HG02938 (cell line): ENCODE measurements around the gene XXYLT1.
"Not testable (repeated sequence)": the region's sequence is repeated elsewhere in the genome, so short reads cannot be mapped to it uniquely, and the experiment has no call there.

ENCODE experiments used
- ATAC-seq: cut with Tn5 transposase; IDR thresholded peaks from one replicate; pipeline ENCODE4 v1.9.1; 2021; ENCODE audit warnings: mild to moderate bottlenecking, moderate library complexity; ENCODE audit not compliant: unreplicated experiment

XXYLT1 gene

GRCh38 chr3:195050296-195050695, 220.7 kb downstream of the XXYLT1 start:
- not testable (repeated sequence) for ATAC-seq

DNA sequence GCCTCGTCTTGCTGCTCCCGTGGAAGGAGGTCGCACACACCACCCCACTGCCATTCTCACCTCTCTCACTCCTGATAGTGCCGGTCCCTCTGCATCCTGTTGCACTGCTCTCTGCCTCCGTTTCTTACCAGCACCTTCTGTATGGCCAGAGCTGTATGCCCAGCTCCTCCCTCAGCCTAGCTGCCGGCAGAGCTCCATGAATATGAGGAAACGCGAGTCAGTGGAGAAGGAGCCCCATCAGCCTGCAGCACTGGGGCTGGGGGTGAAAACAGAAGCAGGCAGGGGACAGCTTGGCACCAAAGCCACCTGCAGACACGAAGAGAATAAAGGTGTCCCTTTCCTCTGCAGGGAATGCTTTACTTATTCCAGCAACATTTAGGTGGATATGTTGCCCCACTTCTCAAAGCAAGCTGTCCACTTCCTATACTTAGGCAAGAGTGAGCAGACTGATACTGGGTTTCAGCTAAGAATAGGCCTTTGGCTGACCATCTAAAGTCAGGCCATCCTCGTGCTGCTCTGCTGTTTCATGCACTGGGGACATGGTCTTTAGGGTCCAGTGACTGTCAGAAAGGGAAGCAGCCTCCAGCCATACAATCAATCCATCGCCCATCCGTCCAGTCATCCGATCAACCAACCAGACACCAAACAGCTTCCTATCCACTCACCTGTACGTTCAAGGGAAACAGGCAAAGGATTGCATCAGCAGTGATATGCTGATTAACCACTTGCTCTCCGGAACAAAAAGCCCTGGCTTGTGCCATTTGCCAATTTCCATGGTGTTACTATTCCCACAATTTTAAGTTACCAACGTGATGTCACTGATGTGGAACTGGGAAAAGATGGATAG, 222.7 kb downstream of the XXYLT1 start:
- ATAC-seq = no peak

- no peak for ATAC-seq
These were observed 223.4 kb downstream of the XXYLT1 start for GRCh38 chr3:195047536-195047935.

DNA sequence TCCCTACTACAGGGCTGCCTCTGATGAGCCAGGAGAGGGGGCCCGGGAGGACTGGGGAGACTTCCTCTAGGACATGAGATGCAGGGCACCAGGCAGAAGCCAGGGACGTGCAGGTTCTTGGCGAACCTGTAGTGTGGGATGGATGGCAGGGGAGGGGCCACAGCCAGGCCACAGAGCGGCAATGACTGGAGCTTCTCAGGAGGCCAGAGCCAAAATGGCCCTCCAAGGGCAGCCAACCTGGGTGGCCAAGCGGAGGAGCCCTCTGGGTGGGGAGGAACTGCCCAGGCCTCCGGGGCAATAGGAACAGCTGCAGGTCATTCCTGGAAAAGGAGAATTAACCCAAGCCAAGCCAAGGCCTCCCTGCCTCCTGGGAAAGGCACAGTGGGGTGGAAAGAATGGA, 224.5 kb downstream of the XXYLT1 start:
- no peak for ATAC-seq

- no peak for ATAC-seq
These were observed 225.3 kb downstream of the XXYLT1 start for GRCh38 chr3:195045481-195046210.

DNA sequence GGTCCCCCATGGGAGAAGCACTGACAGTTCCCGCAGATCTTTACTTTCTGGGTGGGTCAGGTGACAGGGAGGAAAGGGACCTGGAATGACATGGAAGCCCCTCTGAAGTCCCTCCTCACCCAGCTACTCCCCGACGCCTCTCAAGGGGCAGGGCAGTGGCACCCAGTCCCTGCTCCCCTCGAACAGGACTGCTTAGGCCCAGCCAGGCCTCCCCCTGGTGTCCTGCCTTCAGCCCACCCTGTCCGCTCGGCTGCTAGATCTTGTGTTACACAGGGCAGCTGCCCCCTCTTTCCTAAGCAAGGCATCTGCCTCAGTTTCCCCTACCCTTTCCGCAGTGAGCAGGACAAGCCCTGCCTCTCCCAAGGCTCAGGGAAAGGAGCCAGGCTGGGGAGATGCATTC, 226.5 kb downstream of the XXYLT1 start:
- ATAC-seq = no peak

- no peak for ATAC-seq
These were observed 227.2 kb downstream of the XXYLT1 start for GRCh38 chr3:195043607-195044339.

DNA sequence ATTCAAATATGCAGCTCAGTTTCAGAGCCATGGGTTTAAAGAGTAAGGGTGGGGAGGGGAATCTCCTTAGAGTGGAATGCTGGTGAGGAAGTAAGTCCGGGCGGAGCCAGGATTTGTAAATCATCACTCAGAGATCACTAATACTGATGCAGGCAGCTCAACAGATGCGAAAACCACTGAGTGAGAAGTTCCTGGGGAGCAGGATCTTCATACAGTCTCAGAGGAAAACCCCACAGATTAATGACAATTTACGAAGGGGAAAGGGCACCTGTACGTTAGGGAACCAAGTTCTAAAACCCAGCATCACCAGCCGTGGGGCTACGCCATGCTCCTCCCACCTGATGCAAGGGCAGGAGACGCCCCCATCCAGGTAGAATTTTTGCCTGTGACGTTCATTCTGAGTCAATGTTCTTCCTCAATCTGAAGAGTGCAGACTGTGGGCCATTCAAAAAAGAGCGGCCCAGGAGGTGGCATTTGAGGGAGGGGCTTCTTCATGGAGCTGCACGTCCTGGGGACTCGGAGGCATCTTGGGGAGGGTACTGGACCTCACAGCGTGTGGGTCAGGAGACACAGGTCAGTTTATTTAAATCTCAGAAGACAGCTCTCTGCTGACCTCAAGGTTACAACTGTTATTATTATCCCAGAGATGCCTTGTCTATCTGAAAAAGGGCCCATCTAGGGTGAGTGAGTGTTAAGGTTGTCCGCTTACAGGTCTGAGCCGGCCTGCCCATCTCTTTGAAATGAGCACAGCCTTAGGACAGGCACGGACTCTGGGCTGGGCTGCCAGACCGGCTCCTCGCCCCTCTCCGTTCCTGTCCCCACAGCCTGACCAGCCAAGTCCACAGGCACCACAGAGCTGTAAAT, 228.0 kb downstream of the XXYLT1 start:
- no peak for ATAC-seq

DNA sequence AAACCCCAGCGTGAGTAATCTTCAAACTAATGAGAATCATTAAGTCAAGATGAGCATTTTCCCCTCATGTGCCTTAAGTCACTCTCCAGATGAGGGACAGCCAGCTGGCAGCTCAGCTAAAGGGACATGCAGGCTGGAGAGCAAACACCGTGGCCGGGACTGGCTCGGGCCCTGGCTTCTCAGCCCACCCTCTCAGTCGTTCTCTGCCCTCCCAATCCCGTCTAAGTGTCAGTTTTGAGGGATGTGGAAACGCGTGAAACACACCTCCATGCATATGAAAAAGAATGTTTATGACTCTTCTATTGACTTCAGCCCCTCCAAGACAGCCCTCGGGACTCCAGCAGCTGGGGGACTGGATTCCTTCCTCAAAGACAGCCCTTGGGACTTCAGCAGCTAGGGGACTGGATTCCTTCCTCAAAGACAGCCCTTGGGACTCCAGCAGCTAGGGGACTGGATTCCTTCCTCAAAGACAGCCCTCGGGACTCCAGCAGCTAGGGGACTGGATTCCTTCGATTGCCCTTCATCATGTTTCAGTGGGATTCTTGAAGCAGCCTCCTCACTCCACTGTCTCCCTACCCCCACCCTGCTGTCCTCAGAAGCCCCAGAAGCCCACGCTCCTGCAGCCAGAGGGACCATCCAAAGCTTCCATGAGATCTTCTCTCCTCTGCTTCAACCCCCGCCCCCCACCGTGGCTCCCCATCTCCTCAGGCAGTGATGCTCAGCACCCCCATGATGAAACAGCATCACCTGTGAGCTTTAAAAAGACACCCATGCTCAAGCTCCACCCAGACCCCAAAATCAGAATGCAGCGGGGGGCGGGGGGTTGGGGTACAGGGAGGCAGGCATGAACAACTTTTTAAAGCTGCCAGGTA, 228.9 kb downstream of the XXYLT1 start:
- ATAC-seq = no peak

GRCh38 chr3:195040773-195041520, 230.0 kb downstream of the XXYLT1 start:
- no peak for ATAC-seq

DNA sequence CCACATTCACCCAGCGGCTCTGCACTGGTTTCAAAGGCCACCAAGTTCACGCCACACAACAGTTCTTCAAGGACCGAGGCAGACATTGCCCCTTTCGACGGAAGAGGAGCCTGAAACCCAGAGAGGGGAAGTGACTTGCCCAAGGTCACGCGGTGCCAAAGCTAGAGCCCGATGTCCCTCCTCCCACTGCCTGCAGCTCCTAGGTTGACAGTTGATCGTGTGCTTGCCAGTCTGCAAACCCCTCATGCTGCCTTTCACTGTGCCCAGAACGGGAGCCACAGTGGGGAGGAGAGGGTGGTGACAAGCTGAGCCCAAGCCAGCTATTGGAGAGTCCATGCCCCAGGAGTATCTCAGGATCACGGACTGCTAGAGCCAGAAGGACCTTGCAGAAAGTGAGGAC, 230.9 kb downstream of the XXYLT1 start:
- no peak for ATAC-seq

DNA sequence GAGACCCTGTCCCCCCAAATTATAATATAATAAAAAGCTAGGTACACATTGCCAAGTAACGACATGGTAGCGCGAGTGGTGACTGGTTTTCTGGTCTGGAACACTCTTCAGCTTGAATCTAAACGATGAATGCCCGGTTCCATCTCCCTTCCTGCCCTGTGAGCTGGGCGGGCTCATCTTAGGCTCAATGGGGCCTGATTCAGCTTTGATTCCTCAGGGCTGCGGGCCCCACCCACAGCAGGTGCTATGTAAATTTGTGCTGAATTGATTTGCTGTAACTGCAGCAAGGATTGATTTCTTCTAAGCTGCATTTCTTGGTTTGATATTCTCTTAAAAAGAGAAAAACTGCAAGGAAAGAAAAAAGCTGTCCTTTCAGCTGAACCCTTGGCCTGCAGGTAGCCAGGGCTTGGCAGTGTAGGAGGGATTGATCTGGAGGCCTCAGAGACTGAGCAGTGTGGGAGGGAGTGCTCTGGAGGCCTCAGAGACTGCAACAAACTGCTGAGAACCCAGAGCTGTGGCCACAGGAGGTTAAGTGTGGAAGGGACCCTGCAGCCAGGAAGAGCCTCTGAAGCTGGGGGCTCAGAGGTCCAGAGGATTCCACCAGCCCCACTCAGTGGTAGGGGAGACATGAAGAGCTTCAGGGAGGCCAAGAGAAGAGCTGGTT, 231.6 kb downstream of the XXYLT1 start:
- ATAC-seq = no peak

DNA sequence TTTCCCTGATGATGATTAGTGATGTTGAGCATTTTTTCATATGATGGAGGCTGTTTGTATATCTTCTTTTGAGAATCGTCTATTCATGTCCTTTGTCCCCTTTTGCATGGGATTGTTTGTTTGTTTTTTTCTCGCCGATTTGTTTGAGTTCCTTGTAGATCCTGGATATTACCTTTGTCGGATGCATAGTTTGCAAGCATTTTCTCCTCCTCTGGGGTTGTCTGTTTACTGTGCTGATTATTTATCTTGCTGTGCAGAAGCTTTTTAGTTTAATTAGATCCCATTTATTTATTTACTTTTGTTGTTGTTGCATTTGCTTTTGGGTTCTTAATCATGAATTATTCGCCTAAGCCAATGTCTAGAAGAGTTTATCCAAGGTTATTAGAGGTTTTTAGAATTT, 232.8 kb downstream of the XXYLT1 start:
- ATAC-seq = no peak

GRCh38 chr3:195037586-195037985, 233.4 kb downstream of the XXYLT1 start:
- not testable (repeated sequence) for ATAC-seq

- no peak for ATAC-seq
These were observed 234.0 kb downstream of the XXYLT1 start for GRCh38 chr3:195036974-195037373.

DNA sequence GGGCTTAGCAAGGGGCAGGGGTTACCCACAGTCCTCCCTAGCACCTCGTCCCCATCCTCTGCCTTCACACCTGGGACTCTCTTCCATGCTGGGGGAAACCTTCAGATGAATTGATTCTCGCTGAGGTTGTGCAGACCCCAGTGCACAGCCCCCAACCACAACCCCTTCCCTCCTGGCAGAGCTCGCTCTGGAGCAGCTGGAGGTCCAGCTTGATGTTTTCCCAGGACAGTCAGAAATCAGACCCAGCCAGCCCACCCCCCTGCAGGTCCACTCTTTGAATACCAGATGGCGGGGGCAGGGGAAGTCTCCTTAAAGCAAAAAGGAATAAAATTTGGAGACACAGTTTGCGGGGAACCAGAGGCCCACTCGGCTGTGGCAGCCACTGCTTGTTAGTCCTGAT, 234.4 kb downstream of the XXYLT1 start:
- no peak for ATAC-seq

GRCh38 chr3:195036203-195036505, 234.8 kb downstream of the XXYLT1 start:
- no peak for ATAC-seq

DNA sequence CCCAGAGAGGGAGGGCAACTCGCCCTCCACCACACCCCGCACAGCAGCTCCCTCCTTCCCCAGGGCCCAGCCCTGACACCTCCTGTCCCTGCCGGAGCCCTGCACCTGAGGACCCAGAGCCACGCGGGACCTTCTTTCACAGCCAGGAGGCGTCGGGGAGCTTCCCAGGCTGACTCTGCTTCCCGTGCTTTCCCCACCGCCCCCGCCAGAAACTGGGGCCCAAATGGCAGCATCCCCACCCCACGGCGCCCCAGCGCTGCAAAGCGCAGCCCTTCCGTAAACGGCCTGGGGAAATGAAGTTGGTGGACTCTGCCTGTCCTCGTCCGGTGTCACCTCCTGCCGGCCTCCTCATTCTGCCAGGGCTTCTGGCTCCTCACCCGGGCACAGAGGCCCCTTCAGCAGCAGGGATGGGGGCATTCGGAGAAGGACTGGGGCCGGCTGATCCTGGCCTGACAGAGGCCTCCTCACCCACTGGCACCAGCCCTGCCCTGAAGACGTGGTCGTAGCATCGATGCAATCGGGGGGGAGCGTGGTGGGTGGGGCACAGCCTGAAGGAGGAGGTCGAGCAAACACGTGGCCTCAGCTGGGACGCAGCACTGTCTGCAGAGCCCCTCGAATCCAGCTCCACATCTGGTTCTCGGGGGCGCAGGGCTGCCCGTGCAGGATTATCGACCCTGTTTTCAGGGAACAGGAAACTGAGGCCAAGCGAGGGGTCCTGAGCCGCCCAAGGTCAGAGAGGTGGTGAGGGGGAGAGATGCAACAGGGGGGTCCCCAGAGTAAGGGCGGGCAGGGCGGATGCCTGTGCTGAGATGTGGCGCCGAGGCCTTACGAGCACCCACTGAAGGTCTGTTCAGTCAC, 235.4 kb downstream of the XXYLT1 start:
- ATAC-seq = no peak
